Measurements from ENCODE around the gene SNX18.

DNA sequence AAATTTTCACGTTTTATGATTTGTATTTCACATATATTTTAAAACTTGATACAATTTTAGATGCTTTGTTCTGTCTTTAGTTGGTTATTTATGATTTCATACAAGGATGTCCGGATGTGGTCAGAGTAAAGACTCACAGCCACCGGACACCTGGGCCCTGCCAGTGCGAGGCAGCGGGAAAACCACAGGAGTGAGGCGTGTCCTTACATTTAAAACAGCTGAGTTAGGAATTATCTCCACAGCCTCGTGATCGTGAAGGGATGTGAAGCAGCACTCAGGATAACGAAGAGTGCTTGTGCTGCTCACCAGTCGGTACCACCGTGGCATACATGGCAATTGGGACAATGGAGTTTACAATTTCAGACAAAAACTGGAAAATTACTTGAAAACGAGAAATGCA is 14.0 kb downstream of the SNX18 start:
- TF ChIP-seq, protein P1, sequence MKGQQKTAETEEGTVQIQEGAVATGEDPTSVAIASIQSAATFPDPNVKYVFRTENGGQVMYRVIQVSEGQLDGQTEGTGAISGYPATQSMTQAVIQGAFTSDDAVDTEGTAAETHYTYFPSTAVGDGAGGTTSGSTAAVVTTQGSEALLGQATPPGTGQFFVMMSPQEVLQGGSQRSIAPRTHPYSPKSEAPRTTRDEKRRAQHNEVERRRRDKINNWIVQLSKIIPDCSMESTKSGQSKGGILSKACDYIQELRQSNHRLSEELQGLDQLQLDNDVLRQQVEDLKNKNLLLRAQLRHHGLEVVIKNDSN (IDR thresholded peaks at IDR 0.05), result no peak
- TF ChIP-seq CEBPB (IDR thresholded peaks at IDR 0.05), result no peak
- no peak for TF ChIP-seq FOXM1 (IDR thresholded peaks at IDR 0.05; ENCODE audit: borderline replicate concordance, low read depth)
- TF ChIP-seq EP300 (IDR thresholded peaks at IDR 0.05; ENCODE audit: borderline replicate concordance), result no peak
- no peak for TF ChIP-seq CREB1 (IDR thresholded peaks at IDR 0.05; ENCODE audit: low read depth)
- TF ChIP-seq TAF1 (IDR thresholded peaks at IDR 0.05; ENCODE audit: low read depth), result no peak
- TF ChIP-seq, protein P2, sequence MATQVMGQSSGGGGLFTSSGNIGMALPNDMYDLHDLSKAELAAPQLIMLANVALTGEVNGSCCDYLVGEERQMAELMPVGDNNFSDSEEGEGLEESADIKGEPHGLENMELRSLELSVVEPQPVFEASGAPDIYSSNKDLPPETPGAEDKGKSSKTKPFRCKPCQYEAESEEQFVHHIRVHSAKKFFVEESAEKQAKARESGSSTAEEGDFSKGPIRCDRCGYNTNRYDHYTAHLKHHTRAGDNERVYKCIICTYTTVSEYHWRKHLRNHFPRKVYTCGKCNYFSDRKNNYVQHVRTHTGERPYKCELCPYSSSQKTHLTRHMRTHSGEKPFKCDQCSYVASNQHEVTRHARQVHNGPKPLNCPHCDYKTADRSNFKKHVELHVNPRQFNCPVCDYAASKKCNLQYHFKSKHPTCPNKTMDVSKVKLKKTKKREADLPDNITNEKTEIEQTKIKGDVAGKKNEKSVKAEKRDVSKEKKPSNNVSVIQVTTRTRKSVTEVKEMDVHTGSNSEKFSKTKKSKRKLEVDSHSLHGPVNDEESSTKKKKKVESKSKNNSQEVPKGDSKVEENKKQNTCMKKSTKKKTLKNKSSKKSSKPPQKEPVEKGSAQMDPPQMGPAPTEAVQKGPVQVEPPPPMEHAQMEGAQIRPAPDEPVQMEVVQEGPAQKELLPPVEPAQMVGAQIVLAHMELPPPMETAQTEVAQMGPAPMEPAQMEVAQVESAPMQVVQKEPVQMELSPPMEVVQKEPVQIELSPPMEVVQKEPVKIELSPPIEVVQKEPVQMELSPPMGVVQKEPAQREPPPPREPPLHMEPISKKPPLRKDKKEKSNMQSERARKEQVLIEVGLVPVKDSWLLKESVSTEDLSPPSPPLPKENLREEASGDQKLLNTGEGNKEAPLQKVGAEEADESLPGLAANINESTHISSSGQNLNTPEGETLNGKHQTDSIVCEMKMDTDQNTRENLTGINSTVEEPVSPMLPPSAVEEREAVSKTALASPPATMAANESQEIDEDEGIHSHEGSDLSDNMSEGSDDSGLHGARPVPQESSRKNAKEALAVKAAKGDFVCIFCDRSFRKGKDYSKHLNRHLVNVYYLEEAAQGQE (IDR thresholded peaks at IDR 0.05; ENCODE audit: low read depth), result no peak
- no peak for TF ChIP-seq YY1 (IDR thresholded peaks at IDR 0.05; ENCODE audit: low read depth)
- TF ChIP-seq, protein P3, sequence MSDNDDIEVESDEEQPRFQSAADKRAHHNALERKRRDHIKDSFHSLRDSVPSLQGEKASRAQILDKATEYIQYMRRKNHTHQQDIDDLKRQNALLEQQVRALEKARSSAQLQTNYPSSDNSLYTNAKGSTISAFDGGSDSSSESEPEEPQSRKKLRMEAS (IDR thresholded peaks at IDR 0.05), result no peak
- no peak for TF ChIP-seq ZBTB7A (IDR thresholded peaks at IDR 0.05; ENCODE audit: low read depth)
- TF ChIP-seq EGR1 (IDR thresholded peaks at IDR 0.05), result no peak
- no peak for TF ChIP-seq RAD21 (IDR thresholded peaks at IDR 0.05; ENCODE audit: low read depth)

Data from Ishikawa (cell line).